ENCODE measurements around the gene NPPB. TPM values are rescaled to one million over a fixed set of nuclear protein-coding genes. Genes with fewer than 3 reads are reported as not detected.

Gene NPPB
- total RNA-seq, 1 experiment from 2014 or later = not detected

GRCh38 chr1:11822091-11822490 lies 36.7 kb downstream of the NPPB start:
- H3K9me3 Mint-ChIP-seq (ENCODE audit: unreplicated experiment) = no peaks in the 10 kb centered on the region
- TF ChIP-seq CTCF (IDR thresholded peaks at IDR 0.05; ENCODE audit: unreplicated experiment) = no peak
- H3K4me3 Mint-ChIP-seq (ENCODE audit: unreplicated experiment) = no peak overlapping the region
- peaks cover 73% of the 10 kb centered on the region for H3K36me3 Mint-ChIP-seq (ENCODE audit: insufficient read depth, unreplicated experiment)
- CTCF ChIA-PET = interaction anchor here (0.6 to 1.3 kb wide), 4 partner anchors 14 to 104 kb away, joined by 3 to 5 read pairs (median 4); no protein-coding TSS in a partner anchor
- POLR2A ChIA-PET = interaction anchor here (0.5 kb wide), 1 partner anchor 1074 kb away, joined by 3 read pairs; no protein-coding TSS in a partner anchor
- no peak overlapping the region for H3K27ac Mint-ChIP-seq (ENCODE audit: low read depth, unreplicated experiment)
- DNase-seq (ENCODE audit: unreplicated experiment) = no peak
- BruUV-seq (replicated peaks) = no TSS peak
- H3K27me3 Mint-ChIP-seq (ENCODE audit: insufficient read depth, unreplicated experiment) = no peaks in the 10 kb centered on the region
- intact Hi-C loops (cut with micrococcal nuclease) = no loop called here
- H3K4me1 Mint-ChIP-seq (ENCODE audit: insufficient read depth, unreplicated experiment) = peaks cover 10% of the 10 kb centered on the region

GRCh38 chr1:11817192-11817591 lies 41.6 kb downstream of the NPPB start:
- peaks cover 10% of the 10 kb centered on the region for H3K4me1 Mint-ChIP-seq (ENCODE audit: insufficient read depth, unreplicated experiment)
- intact Hi-C loops (cut with micrococcal nuclease) = no loop called here
- no TSS peak for BruUV-seq (replicated peaks)
- no peaks in the 10 kb centered on the region for H3K27me3 Mint-ChIP-seq (ENCODE audit: insufficient read depth, unreplicated experiment)
- H3K4me3 Mint-ChIP-seq (ENCODE audit: unreplicated experiment) = no peak overlapping the region
- no peak for DNase-seq (ENCODE audit: unreplicated experiment)
- H3K27ac Mint-ChIP-seq (ENCODE audit: low read depth, unreplicated experiment) = no peak overlapping the region
- H3K36me3 Mint-ChIP-seq (ENCODE audit: insufficient read depth, unreplicated experiment) = peaks cover 96% of the 10 kb centered on the region
- ChIA-PET CTCF (interaction anchor here (1.0 kb wide), 1 partner anchor 21 kb away, joined by 7 read pairs; no protein-coding TSS in a partner anchor), POLR2A (interaction anchor here (1.9 kb wide), 1 partner anchor 11 kb away, joined by 7 read pairs; the partner anchor contains the start of genes CLCN6 and MTHFR)
- no peaks in the 10 kb centered on the region for H3K9me3 Mint-ChIP-seq (ENCODE audit: unreplicated experiment)
- TF ChIP-seq CTCF (IDR thresholded peaks at IDR 0.05; ENCODE audit: unreplicated experiment) = no peak

- Mint-ChIP-seq H3K36me3 (ENCODE audit: insufficient read depth, unreplicated experiment) (peaks cover 82% of the 10 kb centered on the region), H3K9me3 (ENCODE audit: unreplicated experiment) (no peaks in the 10 kb centered on the region), H3K27me3 (ENCODE audit: insufficient read depth, unreplicated experiment) (no peaks in the 10 kb centered on the region), H3K4me1 (ENCODE audit: insufficient read depth, unreplicated experiment) (peaks cover 9% of the 10 kb centered on the region), H3K27ac (ENCODE audit: low read depth, unreplicated experiment) (no peak overlapping the region), H3K4me3 (ENCODE audit: unreplicated experiment) (no peak overlapping the region)
- ChIA-PET POLR2A (no interaction called here), CTCF (no interaction called here)
- no peak for TF ChIP-seq CTCF (IDR thresholded peaks at IDR 0.05; ENCODE audit: unreplicated experiment)
- intact Hi-C loops (cut with micrococcal nuclease) = no loop called here
- no peak for DNase-seq (ENCODE audit: unreplicated experiment)
- no TSS peak for BruUV-seq (replicated peaks)
These were observed 45.7 kb downstream of the NPPB start for GRCh38 chr1:11813021-11813420.

Other genes starting within 250 kb of the NPPB start
- 3.3 and 5.3 TPM in 2 replicates for gene FBXO2, start 204.5 kb downstream of the NPPB start, total RNA-seq (2022)
- gene FBXO44, start 204.1 kb downstream of the NPPB start, total RNA-seq (2022) = 16.0 and 16.3 TPM in 2 replicates
- gene FBXO6, start 194.7 kb downstream of the NPPB start, total RNA-seq (2022) = 3.9 and 4.3 TPM in 2 replicates
- 40.1 and 46.3 TPM in 2 replicates for gene MAD2L2, start 177.8 kb downstream of the NPPB start, total RNA-seq (2022)
- 0.05 and 0.07 TPM in 2 replicates for gene DRAXIN, start 167.2 kb downstream of the NPPB start, total RNA-seq (2022)
- gene AGTRAP, start 122.8 kb downstream of the NPPB start, total RNA-seq (2022) = 68.4 and 73.1 TPM in 2 replicates
- not detected in 2 replicates for gene C1orf167, start 96.8 kb downstream of the NPPB start, total RNA-seq (2022)
- 14.0 and 17.8 TPM in 2 replicates for gene MTHFR, start 53.0 kb downstream of the NPPB start, total RNA-seq (2022)
- 12.3 and 24.7 TPM in 2 replicates for gene CLCN6, start 52.8 kb downstream of the NPPB start, total RNA-seq (2022)
- not detected in 2 replicates for gene NPPA, start 11.2 kb downstream of the NPPB start, total RNA-seq (2022)
- 20.4 and 24.3 TPM in 2 replicates for gene KIAA2013, start 67.5 kb upstream of the NPPB start, total RNA-seq (2022)
- gene PLOD1, start 75.8 kb upstream of the NPPB start, total RNA-seq (2022) = 47.2 and 48.2 TPM in 2 replicates
- gene MFN2, start 121.5 kb upstream of the NPPB start, total RNA-seq (2022) = 95.6 and 105 TPM in 2 replicates
- gene MIIP, start 160.6 kb upstream of the NPPB start, total RNA-seq (2022) = 22.1 and 25.3 TPM in 2 replicates
- gene TNFRSF8, start 204.4 kb upstream of the NPPB start, total RNA-seq (2022) = not detected in 2 replicates

All from MCF 10A (cell line).